Measurements from ENCODE around the gene CARHSP1. TPM values are rescaled to one million over a fixed set of nuclear protein-coding genes. Genes with fewer than 3 reads are reported as not detected.

Gene CARHSP1
- polyA plus RNA-seq, 1 donor (not counting 4 experiments of a cell fraction or from before 2014, with no cell fraction given), result 61.9 TPM

DNA sequence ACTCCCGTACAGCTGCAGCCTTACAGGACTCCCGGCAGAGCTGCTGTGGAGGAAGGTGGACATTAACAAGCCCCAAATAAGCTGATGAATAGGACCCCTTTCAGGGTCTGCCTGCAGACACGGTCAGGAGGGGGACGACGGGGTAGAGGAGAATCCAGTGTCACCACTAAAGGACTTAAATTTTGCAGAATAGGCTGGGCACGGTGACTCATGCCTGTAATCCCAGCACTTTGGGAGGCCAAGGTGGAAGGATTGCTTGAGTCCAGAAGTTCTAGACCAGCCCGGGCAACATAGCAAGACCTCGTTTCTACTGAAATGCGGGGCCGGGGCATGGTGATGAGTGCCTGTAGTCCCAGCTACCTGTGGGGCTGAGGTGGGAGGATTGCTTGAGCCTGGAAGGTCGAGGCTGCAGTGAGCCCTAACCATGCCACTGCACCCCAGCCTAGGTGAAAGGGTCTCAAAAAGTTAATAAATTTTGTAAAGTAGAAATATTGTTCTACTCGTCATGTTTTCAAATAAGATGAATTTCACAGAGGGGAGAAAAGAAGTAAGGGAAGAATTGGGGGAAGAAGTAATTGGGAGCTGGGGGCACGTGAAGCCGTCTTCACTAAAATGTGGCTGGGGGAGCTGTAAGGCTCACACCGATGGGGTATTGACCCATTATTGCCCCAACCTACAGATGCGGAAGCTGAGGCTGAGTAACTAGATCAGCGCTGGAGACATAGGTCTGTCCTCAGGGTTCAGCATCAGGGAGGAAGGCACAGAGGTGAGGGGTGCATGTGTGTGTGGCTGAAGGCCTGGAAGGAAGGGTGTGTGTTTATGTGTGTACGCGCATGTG, 18.0 kb upstream of the CARHSP1 start:
- DNase-seq (ENCODE audit: low read depth, low spot score) (no peak), FAIRE-seq (no peak)
- dilution Hi-C loops (cut with MboI; ENCODE audit: extremely low pct_ligation_motif_present, low sequenced_read_pairs), result no loop called here
- Histone ChIP-seq H3K36me3 (ENCODE audit: control insufficient read depth in 2 of 2, extremely low read depth in 1 of 2, insufficient read depth in 2 of 2, low read length in 2 of 2) (peaks cover 14 to 18% of the 10 kb centered on the region in 2 experiments), H2AFZ (ENCODE audit: control insufficient read depth, low read length) (no peak overlapping the region), H3K9me3 (ENCODE audit: control insufficient read depth, low read depth, low read length) (no peaks in the 10 kb centered on the region), H3K79me2 (ENCODE audit: control insufficient read depth, insufficient read depth, low read length) (no peaks in the 10 kb centered on the region), H3K4me1 (ENCODE audit: control insufficient read depth, extremely low read depth, insufficient read depth, low read length) (peaks cover 26% of the 10 kb centered on the region), H3K27me3 (ENCODE audit: control insufficient read depth, extremely low read depth, insufficient read depth, low read length) (no peaks in the 10 kb centered on the region), H3K4me3 (ENCODE audit: control insufficient read depth in 2 of 3, extremely low read depth in 1 of 3, insufficient read depth in 2 of 3, low read depth in 1 of 3, low read length in 3 of 3) (no peak overlapping the region), H3K27ac (ENCODE audit: control insufficient read depth, insufficient read depth, low read length) (no peak overlapping the region), H4K20me1 (ENCODE audit: control insufficient read depth, extremely low read depth, insufficient read depth, low read length) (peaks cover 8% of the 10 kb centered on the region), H3K4me2 (ENCODE audit: control insufficient read depth, extremely low read depth, insufficient read depth, low read depth, low read length) (peak overlapping the region; percentile 22), H3K9ac (ENCODE audit: control insufficient read depth, extremely low read depth, insufficient read depth, low read length) (no peak overlapping the region), H3K9me1 (ENCODE audit: control insufficient read depth, extremely low read depth, insufficient read depth, low read length) (no peaks in the 10 kb centered on the region)
- TF ChIP-seq, protein P1, sequence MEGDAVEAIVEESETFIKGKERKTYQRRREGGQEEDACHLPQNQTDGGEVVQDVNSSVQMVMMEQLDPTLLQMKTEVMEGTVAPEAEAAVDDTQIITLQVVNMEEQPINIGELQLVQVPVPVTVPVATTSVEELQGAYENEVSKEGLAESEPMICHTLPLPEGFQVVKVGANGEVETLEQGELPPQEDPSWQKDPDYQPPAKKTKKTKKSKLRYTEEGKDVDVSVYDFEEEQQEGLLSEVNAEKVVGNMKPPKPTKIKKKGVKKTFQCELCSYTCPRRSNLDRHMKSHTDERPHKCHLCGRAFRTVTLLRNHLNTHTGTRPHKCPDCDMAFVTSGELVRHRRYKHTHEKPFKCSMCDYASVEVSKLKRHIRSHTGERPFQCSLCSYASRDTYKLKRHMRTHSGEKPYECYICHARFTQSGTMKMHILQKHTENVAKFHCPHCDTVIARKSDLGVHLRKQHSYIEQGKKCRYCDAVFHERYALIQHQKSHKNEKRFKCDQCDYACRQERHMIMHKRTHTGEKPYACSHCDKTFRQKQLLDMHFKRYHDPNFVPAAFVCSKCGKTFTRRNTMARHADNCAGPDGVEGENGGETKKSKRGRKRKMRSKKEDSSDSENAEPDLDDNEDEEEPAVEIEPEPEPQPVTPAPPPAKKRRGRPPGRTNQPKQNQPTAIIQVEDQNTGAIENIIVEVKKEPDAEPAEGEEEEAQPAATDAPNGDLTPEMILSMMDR (optimal IDR thresholded peaks at IDR 0.05 in 1 of 3, IDR thresholded peaks at IDR 0.05 in 1 of 3, conservative IDR thresholded peaks at IDR 0.05 in 1 of 3; ENCODE audit: extremely low read depth in 1 of 3, insufficient read depth in 2 of 3, low read length in 3 of 3), result no peak
- no peak for TF ChIP-seq EZH2 (IDR thresholded peaks at IDR 0.05; ENCODE audit: low read length)

DNA sequence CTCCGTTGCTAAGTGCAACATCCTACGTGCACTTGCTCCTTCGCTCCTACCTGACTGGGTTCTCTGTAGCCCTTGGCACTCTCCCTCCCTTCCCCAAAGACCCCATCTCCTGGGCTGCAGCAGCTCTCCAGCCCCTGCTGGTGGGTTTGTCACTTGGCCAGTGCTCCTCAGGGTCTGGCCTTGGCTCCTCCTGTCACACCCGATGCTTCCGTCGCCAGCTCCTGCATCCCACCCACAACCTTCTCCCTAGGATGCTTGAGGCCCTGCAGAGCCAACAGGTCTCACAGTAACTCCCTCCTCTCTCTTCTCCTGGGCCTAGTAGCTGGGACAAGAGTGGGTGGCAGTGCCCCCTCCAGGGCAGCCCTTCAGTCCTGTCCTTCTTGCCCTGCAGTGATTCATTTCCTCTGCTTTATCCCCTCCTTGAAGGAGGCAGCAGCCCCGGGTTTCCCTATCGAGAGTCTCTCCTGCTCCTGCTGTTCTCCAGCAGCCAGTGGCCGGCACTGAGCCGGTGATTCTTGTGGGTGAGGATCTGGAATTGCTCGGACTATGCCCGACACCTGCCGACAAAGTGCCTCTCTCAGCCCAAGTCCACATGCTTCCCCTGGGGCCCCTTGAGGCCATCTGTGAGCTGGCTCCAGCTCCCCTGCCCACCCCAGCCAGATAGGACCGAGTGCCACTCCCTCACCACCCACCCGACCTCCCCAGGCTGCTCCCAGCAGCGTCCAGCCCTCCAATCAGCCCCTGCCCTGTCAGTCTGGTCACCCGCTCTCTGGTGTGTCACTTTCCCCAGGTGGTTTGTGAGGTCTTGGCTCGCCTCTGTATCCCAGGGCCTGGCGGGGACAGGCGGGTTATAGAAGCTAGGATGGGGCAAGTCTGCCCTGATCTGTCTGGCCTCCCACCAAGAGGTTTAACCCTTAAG, 17.1 kb upstream of the CARHSP1 start:
- FAIRE-seq (no peak), DNase-seq (ENCODE audit: low read depth, low spot score) (no peak)
- Histone ChIP-seq H4K20me1 (ENCODE audit: control insufficient read depth, extremely low read depth, insufficient read depth, low read length) (peaks cover 8% of the 10 kb centered on the region), H2AFZ (ENCODE audit: control insufficient read depth, low read length) (no peak overlapping the region), H3K4me3 (ENCODE audit: control insufficient read depth in 2 of 3, extremely low read depth in 1 of 3, insufficient read depth in 2 of 3, low read depth in 1 of 3, low read length in 3 of 3) (no peak overlapping the region), H3K9me3 (ENCODE audit: control insufficient read depth, low read depth, low read length) (no peaks in the 10 kb centered on the region), H3K27me3 (ENCODE audit: control insufficient read depth, extremely low read depth, insufficient read depth, low read length) (no peaks in the 10 kb centered on the region), H3K27ac (ENCODE audit: control insufficient read depth, insufficient read depth, low read length) (no peak overlapping the region), H3K79me2 (ENCODE audit: control insufficient read depth, insufficient read depth, low read length) (no peaks in the 10 kb centered on the region), H3K36me3 (ENCODE audit: control insufficient read depth in 2 of 2, extremely low read depth in 1 of 2, insufficient read depth in 2 of 2, low read length in 2 of 2) (peaks cover 12 to 14% of the 10 kb centered on the region in 2 experiments), H3K9ac (ENCODE audit: control insufficient read depth, extremely low read depth, insufficient read depth, low read length) (peak overlapping the region; percentile 15), H3K4me2 (ENCODE audit: control insufficient read depth, extremely low read depth, insufficient read depth, low read depth, low read length) (peak overlapping the region; percentile 22), H3K9me1 (ENCODE audit: control insufficient read depth, extremely low read depth, insufficient read depth, low read length) (no peaks in the 10 kb centered on the region), H3K4me1 (ENCODE audit: control insufficient read depth, extremely low read depth, insufficient read depth, low read length) (peaks cover 26% of the 10 kb centered on the region)
- TF ChIP-seq, protein P1 (optimal IDR thresholded peaks at IDR 0.05 in 1 of 3, IDR thresholded peaks at IDR 0.05 in 1 of 3, conservative IDR thresholded peaks at IDR 0.05 in 1 of 3; ENCODE audit: extremely low read depth in 1 of 3, insufficient read depth in 2 of 3, low read length in 3 of 3), result peak in 2 of 3 experiments; percentile 15
- no peak for TF ChIP-seq EZH2 (IDR thresholded peaks at IDR 0.05; ENCODE audit: low read length)
- dilution Hi-C loops (cut with MboI; ENCODE audit: extremely low pct_ligation_motif_present, low sequenced_read_pairs), result no loop called here
